Measurements from ENCODE around the gene ATP5F1B. TPM values are rescaled to one million over a fixed set of nuclear protein-coding genes. Genes with fewer than 3 reads are reported as not detected.

ATP5F1B gene
- total RNA-seq, 1 donor from 2014 or later, result 3,068 TPM

DNA sequence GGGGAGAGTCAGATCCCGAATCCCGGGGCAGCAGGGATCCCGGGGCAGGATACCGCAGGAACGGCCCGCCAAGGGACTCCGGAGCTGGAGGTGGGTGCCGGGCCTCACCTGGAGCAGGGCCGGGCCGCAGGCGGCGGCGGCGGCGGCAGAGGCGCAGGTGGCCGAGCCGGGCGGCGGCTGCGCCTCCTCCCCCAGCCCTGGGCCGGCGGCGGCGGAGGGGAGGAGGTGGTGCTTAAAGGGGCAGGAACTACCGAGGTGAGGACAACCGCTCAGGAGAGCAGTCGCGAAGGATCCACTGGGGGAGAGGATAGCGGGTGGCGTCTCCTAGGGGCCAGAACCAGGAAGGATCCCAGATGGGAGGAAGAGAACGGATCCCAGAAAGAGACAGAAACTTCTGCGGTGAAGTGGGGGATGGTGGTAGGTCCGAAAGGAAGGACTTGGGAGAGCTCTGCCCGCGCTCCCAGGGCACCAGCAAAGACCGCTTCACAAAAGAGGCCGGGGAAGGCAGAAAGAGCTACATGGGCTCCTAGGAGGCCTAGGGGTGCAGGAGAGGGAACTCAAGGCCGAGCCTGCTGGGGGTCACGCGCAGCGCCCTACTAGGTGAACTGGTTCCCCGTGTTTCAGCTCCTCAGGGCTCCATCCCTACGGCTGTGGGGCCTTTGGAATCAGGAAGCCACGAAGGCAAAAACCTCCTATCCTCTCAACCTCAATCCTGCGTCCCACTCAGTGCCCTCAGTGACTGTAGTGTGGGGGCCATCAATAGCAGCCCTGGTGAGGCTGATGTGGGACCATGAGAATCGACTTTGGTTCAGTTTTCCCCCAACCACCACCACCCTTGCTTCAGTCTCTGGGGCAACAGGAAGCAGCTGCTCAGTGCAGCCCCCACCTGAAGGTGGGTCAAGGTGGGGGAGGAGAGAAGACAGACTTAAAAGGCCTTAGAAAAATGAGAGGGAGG is 10.7 kb downstream of the ATP5F1B start:
- Histone ChIP-seq H3K27me3 (ENCODE audit: low read depth) (no peaks in the 10 kb centered on the region), H3K27ac (replicated peaks) (peak overlapping the region; percentile 97), H3K4me3 (peak overlapping the region; percentile 87), H3K4me1 (peaks cover 92% of the 10 kb centered on the region), H3K9me3 (replicated peaks) (no peaks in the 10 kb centered on the region), H3K36me3 (peaks cover 30% of the 10 kb centered on the region)
- intact Hi-C loops (cut with micrococcal nuclease), result no loop called here
- TF ChIP-seq, protein P1, sequence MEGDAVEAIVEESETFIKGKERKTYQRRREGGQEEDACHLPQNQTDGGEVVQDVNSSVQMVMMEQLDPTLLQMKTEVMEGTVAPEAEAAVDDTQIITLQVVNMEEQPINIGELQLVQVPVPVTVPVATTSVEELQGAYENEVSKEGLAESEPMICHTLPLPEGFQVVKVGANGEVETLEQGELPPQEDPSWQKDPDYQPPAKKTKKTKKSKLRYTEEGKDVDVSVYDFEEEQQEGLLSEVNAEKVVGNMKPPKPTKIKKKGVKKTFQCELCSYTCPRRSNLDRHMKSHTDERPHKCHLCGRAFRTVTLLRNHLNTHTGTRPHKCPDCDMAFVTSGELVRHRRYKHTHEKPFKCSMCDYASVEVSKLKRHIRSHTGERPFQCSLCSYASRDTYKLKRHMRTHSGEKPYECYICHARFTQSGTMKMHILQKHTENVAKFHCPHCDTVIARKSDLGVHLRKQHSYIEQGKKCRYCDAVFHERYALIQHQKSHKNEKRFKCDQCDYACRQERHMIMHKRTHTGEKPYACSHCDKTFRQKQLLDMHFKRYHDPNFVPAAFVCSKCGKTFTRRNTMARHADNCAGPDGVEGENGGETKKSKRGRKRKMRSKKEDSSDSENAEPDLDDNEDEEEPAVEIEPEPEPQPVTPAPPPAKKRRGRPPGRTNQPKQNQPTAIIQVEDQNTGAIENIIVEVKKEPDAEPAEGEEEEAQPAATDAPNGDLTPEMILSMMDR (IDR thresholded peaks at IDR 0.05; ENCODE audit: borderline replicate concordance), result peak; percentile 54
- peak; percentile 75 for DNase-seq

DNA sequence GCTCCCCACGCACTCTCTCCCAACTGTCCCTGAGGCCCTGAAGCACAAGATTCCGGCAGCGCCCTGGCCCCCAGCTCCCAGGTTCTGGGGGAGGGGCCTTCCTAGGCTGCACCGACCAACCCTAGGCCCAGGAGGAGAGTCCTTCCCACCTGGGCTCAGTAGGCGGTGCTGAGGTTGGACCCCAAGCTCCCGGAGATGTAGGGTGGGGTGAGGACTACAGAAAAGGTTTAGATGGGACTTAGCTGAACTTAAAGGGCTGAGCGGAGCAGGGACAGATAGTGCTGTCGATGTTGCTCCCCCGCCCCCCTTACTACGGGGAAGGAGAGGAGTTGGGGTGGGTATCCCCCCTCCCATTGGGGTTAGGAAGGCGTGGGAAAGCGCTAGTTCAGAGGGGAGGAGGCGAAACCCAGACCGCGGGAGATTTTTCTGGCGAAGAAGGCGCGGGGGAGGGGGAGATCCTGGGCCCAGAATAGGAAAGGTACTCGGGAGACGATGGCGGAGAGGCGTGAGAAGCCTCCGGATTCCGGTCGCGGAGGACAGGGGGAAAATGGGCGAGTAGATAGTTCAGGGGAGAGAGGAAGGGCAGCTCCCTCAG is 11.4 kb downstream of the ATP5F1B start:
- H3K4me3 ChIP-seq, result peak overlapping the region; percentile 87
- H3K9me3 ChIP-seq (replicated peaks), result no peaks in the 10 kb centered on the region
- no peaks in the 10 kb centered on the region for H3K27me3 ChIP-seq (ENCODE audit: low read depth)
- TF ChIP-seq, protein P1 (IDR thresholded peaks at IDR 0.05; ENCODE audit: borderline replicate concordance), result no peak
- H3K4me1 ChIP-seq, result peaks cover 92% of the 10 kb centered on the region
- peaks cover 22% of the 10 kb centered on the region for H3K36me3 ChIP-seq
- no peak for DNase-seq
- H3K27ac ChIP-seq (replicated peaks), result peak overlapping the region; percentile 97
- intact Hi-C loops (cut with micrococcal nuclease), result no loop called here

DNA sequence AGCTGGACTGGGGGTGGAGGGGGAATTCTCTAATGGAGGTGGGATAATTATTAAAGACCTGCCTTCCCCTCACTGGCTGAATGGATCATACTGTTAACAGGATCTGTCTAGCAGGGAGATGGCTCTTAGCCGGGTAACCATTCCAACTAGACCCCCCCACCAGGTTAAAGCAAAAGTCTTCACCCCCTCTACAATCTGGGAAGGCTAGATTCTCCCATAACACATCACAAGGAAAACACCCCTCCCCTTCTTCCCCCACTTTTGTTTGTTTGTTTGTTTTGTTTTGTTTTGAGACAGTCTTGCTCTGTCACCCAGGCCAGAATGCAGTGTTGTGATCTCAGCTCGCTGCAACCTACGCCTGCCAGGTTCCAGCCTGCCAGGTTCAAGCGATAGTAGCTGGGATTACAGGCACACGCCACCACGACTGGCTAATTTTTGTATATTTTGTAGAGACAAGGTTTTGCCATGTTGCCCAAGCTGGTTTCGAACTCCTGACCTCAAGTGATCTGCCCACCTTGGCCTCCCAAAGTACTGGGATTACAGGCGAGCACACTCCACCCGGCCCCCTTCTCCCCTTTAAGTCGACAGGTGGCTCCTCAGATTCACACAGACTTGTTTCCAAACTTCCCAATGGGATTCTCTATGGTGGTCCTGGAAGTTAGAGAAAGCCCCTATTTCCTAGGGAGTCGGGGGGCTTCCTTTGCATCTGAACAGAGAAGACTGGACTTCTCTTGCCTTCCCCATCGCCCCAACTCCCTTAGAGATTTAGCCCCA is 12.1 kb downstream of the ATP5F1B start:
- H3K4me3 ChIP-seq, result peak overlapping the region; percentile 87
- no peak for DNase-seq
- H3K27me3 ChIP-seq (ENCODE audit: low read depth), result no peaks in the 10 kb centered on the region
- no peaks in the 10 kb centered on the region for H3K9me3 ChIP-seq (replicated peaks)
- TF ChIP-seq, protein P1 (IDR thresholded peaks at IDR 0.05; ENCODE audit: borderline replicate concordance), result no peak
- peak overlapping the region; percentile 97 for H3K27ac ChIP-seq (replicated peaks)
- peaks cover 15% of the 10 kb centered on the region for H3K36me3 ChIP-seq
- peaks cover 92% of the 10 kb centered on the region for H3K4me1 ChIP-seq
- intact Hi-C loops (cut with micrococcal nuclease), result no loop called here

DNA sequence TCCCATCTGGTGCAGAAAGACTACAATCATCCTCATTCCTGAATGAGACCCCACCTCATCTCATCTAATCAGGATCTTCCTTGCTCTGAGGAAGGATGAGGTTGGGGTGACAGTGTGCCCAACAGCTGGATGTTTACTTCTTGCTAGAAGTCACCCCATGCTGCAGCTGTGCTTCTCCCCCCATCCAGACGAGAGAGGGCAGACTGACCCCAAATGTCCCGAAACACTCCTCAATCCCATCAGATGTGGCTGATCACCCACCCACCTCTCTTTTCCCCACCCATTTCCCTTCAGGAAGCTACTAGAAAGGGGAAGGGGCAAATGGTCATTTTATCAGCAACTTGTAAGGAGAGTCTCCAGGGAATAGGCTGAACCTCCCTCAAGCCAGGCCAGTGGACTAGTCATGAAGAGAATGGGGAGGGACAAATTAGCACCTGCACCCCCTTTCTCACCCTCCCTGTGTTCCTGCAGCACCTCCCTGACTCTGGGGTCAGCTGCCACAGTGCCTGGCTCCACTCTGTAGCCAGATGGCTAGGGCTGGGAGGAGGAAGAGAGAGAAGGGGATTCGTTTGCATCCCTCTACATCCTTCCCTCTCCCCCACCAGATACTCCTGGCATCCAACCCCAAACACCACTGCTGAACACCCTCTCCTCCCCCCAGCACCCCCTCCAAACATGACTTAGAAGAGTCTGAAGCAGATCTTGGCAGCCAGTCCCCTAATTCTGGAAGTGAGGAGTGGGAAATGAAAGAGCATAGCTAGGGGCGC is 12.9 kb downstream of the ATP5F1B start:
- Histone ChIP-seq H3K27ac (replicated peaks) (peak overlapping the region; percentile 97), H3K4me1 (peaks cover 92% of the 10 kb centered on the region), H3K27me3 (ENCODE audit: low read depth) (no peaks in the 10 kb centered on the region), H3K4me3 (peak overlapping the region; percentile 87), H3K36me3 (peaks cover 7% of the 10 kb centered on the region), H3K9me3 (replicated peaks) (no peaks in the 10 kb centered on the region)
- TF ChIP-seq, protein P1 (IDR thresholded peaks at IDR 0.05; ENCODE audit: borderline replicate concordance), result no peak
- DNase-seq, result no peak
- intact Hi-C loops (cut with micrococcal nuclease), result no loop called here

All from left ventricle myocardium inferior (tissue), 1 donor.